NCI-H2196 (cell line): ENCODE results near the gene MYH8.

ENCODE experiments used
- DNase-seq: peaks from one replicate; lab custom pipeline; 2025; ENCODE audit not compliant: unreplicated experiment; lab: John Stamatoyannopoulos, UW

The MYH8 gene

GRCh38 chr17:10384175-10384574 is 37.6 kb downstream of the MYH8 start:
- no peak for DNase-seq

- no peak for DNase-seq
Measured at GRCh38 chr17:10380631-10381408, 40.9 kb downstream of the MYH8 start.

- DNase-seq = no peak
Measured at GRCh38 chr17:10372906-10373305, 48.8 kb downstream of the MYH8 start, which contains the start of gene MYH13. MYH13 (minus strand) TSS chr17:10373006; CDS start chr17:10364530, 8,476 bp downstream.

- DNase-seq = no peak
Measured at GRCh38 chr17:10370016-10370608, 51.6 kb downstream of the MYH8 start.

- DNase-seq = no peak
Measured at GRCh38 chr17:10369239-10369638, 52.5 kb downstream of the MYH8 start.

GRCh38 chr17:10368561-10368960 is 53.2 kb downstream of the MYH8 start:
- DNase-seq = no peak

GRCh38 chr17:10360578-10360977 is 61.2 kb downstream of the MYH8 start:
- DNase-seq = no peak

- no peak for DNase-seq
Measured at GRCh38 chr17:10357768-10358167, 64.0 kb downstream of the MYH8 start.

- no peak for DNase-seq
Measured at GRCh38 chr17:10354651-10355050, 67.1 kb downstream of the MYH8 start.

GRCh38 chr17:10352893-10353292 is 68.9 kb downstream of the MYH8 start:
- DNase-seq = no peak

- no peak for DNase-seq
Measured at GRCh38 chr17:10349403-10349802, 72.3 kb downstream of the MYH8 start.

GRCh38 chr17:10344816-10345215 is 76.9 kb downstream of the MYH8 start:
- no peak for DNase-seq
